Fibroblast of villous mesenchyme (primary cell): Measurements from ENCODE around the gene DDX52. TPM values are rescaled to one million over a fixed set of nuclear protein-coding genes. Genes with fewer than 3 reads are reported as not detected.
"Not testable (repeated sequence)": the region's sequence is repeated elsewhere in the genome, so short reads cannot be mapped to it uniquely, and the experiment has no call there.

Source experiments
- DNase-seq: peaks from one replicate; pipeline ENCODE4 v3.0.0-alpha.2; 2010; ENCODE audit warnings: low read depth
- H3K4me3 ChIP-seq: 2 replicates; pipeline ENCODE4 v1.5.1; 2011; ENCODE audit warnings: low read depth, mild to moderate bottlenecking, low read length
- CTCF ChIP-seq: IDR thresholded peaks from 2 replicates; pipeline ENCODE4 v1.5.1; 2012; ENCODE audit warnings: low read depth, mild to moderate bottlenecking, low read length; ENCODE audit not compliant: insufficient read depth
- total RNA-seq: library from RNA; depleted of rRNA; stranded (reverse); fragments of >200 nt; gene quantifications from 2 replicates; pipeline ENCODE4 v1.2.3, GENCODE V29; 2012

DDX52 gene
- total RNA-seq, 1 donor, result 40.2 TPM

- H3K4me3 ChIP-seq, result no peak overlapping the region
- no peak for TF ChIP-seq CTCF
- no peak for DNase-seq
Observed at GRCh38 chr17:37640015-37640414, 3.2 kb downstream of the DDX52 start.

- no peak for TF ChIP-seq CTCF
- no peak for DNase-seq
- H3K4me3 ChIP-seq, result no peak overlapping the region
Observed at GRCh38 chr17:37637956-37638355, 5.3 kb downstream of the DDX52 start.

GRCh38 chr17:37616430-37616829 is 26.8 kb downstream of the DDX52 start:
- not testable (repeated sequence) for DNase-seq, H3K4me3 ChIP-seq

DNA sequence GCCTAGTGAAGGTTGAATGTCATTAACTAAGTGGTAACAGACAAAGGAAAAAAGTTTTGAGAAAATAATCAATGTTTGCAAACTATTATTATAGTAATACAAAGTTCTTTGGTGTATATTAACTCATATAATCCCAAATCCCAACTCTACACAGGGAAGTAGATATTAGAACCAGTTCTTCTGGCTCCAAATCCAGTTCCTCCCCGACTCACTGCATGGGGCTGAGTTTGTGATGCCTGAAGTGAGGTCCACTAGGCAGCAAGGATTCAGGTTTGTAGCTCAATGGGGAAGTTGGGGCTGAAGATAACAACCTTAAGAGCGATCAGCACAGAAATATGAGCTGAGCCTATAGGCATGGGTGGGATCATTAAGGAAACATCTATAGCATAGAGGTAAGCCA is 28.4 kb downstream of the DDX52 start:
- H3K4me3 ChIP-seq, result no peak overlapping the region
- DNase-seq, result no peak
- TF ChIP-seq CTCF, result no peak

DNA sequence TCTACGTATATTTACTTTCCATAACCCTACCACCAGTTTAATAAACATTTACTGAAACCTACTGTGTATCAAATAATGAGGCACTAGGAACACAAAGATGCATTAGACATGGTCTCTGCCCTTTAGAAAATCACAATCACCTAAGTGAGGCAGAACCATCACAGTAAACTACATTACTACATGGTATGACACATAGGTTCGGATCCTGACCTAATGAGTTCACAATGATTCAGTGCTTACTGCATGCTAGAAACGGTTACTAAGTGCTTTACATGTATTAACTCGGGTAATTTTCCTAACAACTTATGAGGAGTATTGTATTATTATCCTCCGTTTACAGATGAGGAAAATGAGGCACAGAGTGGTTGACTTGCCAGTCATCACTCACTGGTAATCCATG is 28.9 kb downstream of the DDX52 start:
- TF ChIP-seq CTCF, result no peak
- peak; percentile 41 for DNase-seq
- no peak overlapping the region for H3K4me3 ChIP-seq

DNA sequence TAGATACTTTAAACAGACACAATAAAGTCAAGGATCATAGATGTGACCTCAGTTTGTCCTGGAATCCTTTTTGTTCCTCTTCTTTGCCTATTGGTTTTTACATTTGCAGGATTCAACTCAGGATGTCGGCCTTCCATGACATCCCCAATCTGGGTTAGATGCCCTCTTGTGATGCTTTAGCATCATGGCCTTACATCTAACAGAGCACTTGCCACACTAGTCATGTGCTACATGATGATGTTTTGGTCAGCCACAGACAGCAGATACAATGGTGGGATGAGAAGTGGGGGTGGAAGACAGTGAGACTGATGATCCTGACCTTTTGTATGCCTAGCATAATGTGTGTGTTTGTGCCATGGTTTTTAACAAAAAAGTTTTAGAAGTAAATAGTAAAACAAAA is 32.3 kb downstream of the DDX52 start:
- no peak for TF ChIP-seq CTCF
- no peak overlapping the region for H3K4me3 ChIP-seq
- DNase-seq, result no peak

- H3K4me3 ChIP-seq, result peak overlapping the region; percentile 53
- DNase-seq, result not testable (repeated sequence)
Observed at GRCh38 chr17:37610041-37610420, 33.2 kb downstream of the DDX52 start.

- peak; percentile 96 for DNase-seq
- TF ChIP-seq CTCF, result peak; percentile 34
- peak within 1 kb of the TSS; percentile 95 for H3K4me3 ChIP-seq
Observed at GRCh38 chr17:37609170-37610040, 33.8 kb downstream of the DDX52 start, which contains the start of gene SYNRG. SYNRG (minus strand) TSS chr17:37609418; CDS start chr17:37609355, 63 bp downstream.
